MM.1S (cell line): ENCODE results near the gene EPB41.

Experiments used
- DNase-seq: peaks from one replicate; pipeline ENCODE4 v3.0.0-alpha.2; 2015
- H2AFZ ChIP-seq: fragments of 300-600 bp; sonication (generic); 2 replicates; pipeline ENCODE4 v1.6.0; 2016; ENCODE audit warnings: antibody characterized with exemption, low read length
- H3F3A ChIP-seq: fragments of 300-600 bp; sonication (generic); 2 replicates; pipeline ENCODE4 v1.6.1; 2016; ENCODE audit warnings: mild to moderate bottlenecking, antibody characterized with exemption, low read length, moderate library complexity, mixed read lengths; ENCODE audit not compliant: insufficient read depth
- H3K27ac ChIP-seq: fragments of 300-600 bp; sonication (generic); 2 replicates; pipeline ENCODE4 v1.5.1; 2016; ENCODE audit warnings: mild to moderate bottlenecking, low read length
- H3K27me3 ChIP-seq: fragments of 300-600 bp; sonication (generic); replicated peaks from 2 replicates; pipeline ENCODE4 v1.6.0; 2016; ENCODE audit warnings: low read length; ENCODE audit not compliant: insufficient read depth
- H3K36me3 ChIP-seq: fragments of 300-600 bp; sonication (generic); replicated peaks from 2 replicates; pipeline ENCODE4 v1.6.1; 2016; ENCODE audit warnings: mild to moderate bottlenecking, low read length, mixed read lengths; ENCODE audit not compliant: insufficient read depth
- H3K4me1 ChIP-seq: fragments of 300-600 bp; sonication (generic); 2 replicates; pipeline ENCODE4 v1.6.1; 2016; ENCODE audit warnings: low read length, mixed read lengths
- H3K4me2 ChIP-seq: fragments of 300-600 bp; sonication (generic); 2 replicates; pipeline ENCODE4 v1.6.0; 2016; ENCODE audit warnings: low read depth, low read length
- H3K4me3 ChIP-seq: fragments of 300-600 bp; sonication (generic); 2 replicates; pipeline ENCODE4 v1.5.1; 2016; ENCODE audit warnings: low read length, mixed read lengths
- H3K79me2 ChIP-seq: fragments of 300-600 bp; sonication (generic); 2 replicates; pipeline ENCODE4 v1.6.1; 2016; ENCODE audit warnings: mixed run types, low read length, mixed read lengths
- H3K9ac ChIP-seq: fragments of 300-600 bp; sonication (generic); 2 replicates; pipeline ENCODE4 v1.6.1; 2016; ENCODE audit warnings: low read length, mixed read lengths
- H3K9me2 ChIP-seq: fragments of 300-600 bp; sonication (generic); replicated peaks from 2 replicates; pipeline ENCODE4 v1.6.1; 2016; ENCODE audit warnings: mild to moderate bottlenecking, low read length, mixed read lengths; ENCODE audit not compliant: insufficient read depth
- H3K9me3 ChIP-seq: fragments of 300-600 bp; sonication (generic); replicated peaks from 2 replicates; pipeline ENCODE4 v1.6.1; 2016; ENCODE audit warnings: mild to moderate bottlenecking, low read length, mixed read lengths; ENCODE audit not compliant: insufficient read depth
- H4K20me1 ChIP-seq: fragments of 300-600 bp; sonication (generic); 2 replicates; pipeline ENCODE4 v1.6.1; 2016; ENCODE audit warnings: mild to moderate bottlenecking, low read length, moderate library complexity, mixed read lengths; ENCODE audit not compliant: insufficient read depth
- CTCF ChIP-seq: fragments of 300-600 bp; sonication (generic); IDR thresholded peaks from 2 replicates; pipeline ENCODE4 v1.5.1; 2016; ENCODE audit warnings: antibody characterized with exemption, low read length, mixed read lengths
- EZH2 ChIP-seq: fragments of 300-600 bp; sonication (generic); optimal IDR thresholded peaks from 2 replicates; pipeline ENCODE3; 2017; ENCODE audit warnings: low read depth, mild to moderate bottlenecking, antibody characterized with exemption, low read length, mixed read lengths
- EZH2phosphoT487 ChIP-seq: fragments of 300-600 bp; sonication (generic); IDR thresholded peaks from 2 replicates; pipeline ENCODE4 v1.6.1; 2018; ENCODE audit warnings: antibody characterized with exemption, low read length

The EPB41 gene

DNA sequence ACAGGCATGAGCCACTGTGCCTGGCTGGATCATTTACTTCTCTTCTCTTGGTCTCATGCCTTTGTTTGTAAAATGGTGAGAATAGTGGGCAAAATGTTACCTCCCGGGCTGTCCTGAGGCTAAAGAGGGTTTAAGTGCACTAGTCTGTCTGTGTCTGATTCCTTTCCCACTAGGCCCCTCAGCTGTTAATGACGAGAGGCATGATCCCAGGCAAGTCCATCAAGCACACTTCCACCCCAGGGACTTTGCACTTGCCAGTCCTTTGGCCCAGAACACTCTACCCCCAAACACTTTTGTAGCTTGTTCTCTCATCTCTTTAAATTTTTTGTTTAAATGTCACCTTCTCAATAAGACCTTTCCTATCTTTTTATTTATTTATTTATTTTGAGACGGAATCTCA lies 13.8 kb upstream of the EPB41 start:
- H2AFZ ChIP-seq: no peak overlapping the region
- no peak overlapping the region for H3K27ac ChIP-seq
- no peak overlapping the region for H3K4me2 ChIP-seq
- H3K79me2 ChIP-seq: peaks cover 71% of the 10 kb centered on the region
- H4K20me1 ChIP-seq: no peaks in the 10 kb centered on the region
- H3K36me3 ChIP-seq: no peaks in the 10 kb centered on the region
- no peaks in the 10 kb centered on the region for H3K9me2 ChIP-seq
- no peak overlapping the region for H3K9ac ChIP-seq
- no peak for DNase-seq
- H3F3A ChIP-seq: no peaks in the 10 kb centered on the region
- no peak overlapping the region for H3K4me3 ChIP-seq
- no peaks in the 10 kb centered on the region for H3K27me3 ChIP-seq
- H3K9me3 ChIP-seq: no peaks in the 10 kb centered on the region
- no peaks in the 10 kb centered on the region for H3K4me1 ChIP-seq
- TF ChIP-seq CTCF (no peak), EZH2 (no peak), EZH2phosphoT487 (no peak)

DNA sequence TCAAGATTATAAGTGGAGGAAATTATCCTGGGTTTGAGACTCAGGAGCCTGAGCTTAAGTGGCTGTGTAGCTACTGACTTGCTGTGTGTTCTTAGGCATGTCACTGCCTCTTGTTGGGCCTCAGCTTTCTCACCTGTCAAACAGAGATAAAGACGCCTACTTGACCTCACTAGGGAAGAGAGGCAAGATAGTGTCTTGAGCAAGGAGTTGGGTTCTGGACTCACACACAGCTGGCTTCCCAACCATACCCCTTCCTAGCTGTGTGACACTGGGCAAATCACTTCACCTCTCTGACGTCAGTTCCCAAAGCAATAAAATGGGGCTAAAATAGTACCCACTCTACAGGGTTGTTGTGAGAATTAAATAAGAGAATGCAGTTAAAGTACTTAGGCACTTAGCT lies 11.6 kb upstream of the EPB41 start:
- Histone ChIP-seq H3K9ac (no peak overlapping the region), H3K9me2 (no peaks in the 10 kb centered on the region), H3K79me2 (peaks cover 65% of the 10 kb centered on the region), H3K27me3 (no peaks in the 10 kb centered on the region), H3K4me3 (no peak overlapping the region), H3F3A (no peaks in the 10 kb centered on the region), H2AFZ (no peak overlapping the region), H3K36me3 (no peaks in the 10 kb centered on the region), H3K9me3 (no peaks in the 10 kb centered on the region), H4K20me1 (no peaks in the 10 kb centered on the region), H3K27ac (no peak overlapping the region), H3K4me1 (no peaks in the 10 kb centered on the region), H3K4me2 (no peak overlapping the region)
- DNase-seq: no peak
- no peak for TF ChIP-seq CTCF
- TF ChIP-seq EZH2phosphoT487: no peak
- no peak for TF ChIP-seq EZH2

- no peak overlapping the region for H3K27ac ChIP-seq
- H3F3A ChIP-seq: no peaks in the 10 kb centered on the region
- H3K4me3 ChIP-seq: no peak overlapping the region
- H3K9me2 ChIP-seq: no peaks in the 10 kb centered on the region
- no peak overlapping the region for H3K4me2 ChIP-seq
- no peak for DNase-seq
- H3K9me3 ChIP-seq: no peaks in the 10 kb centered on the region
- no peak overlapping the region for H2AFZ ChIP-seq
- no peaks in the 10 kb centered on the region for H3K36me3 ChIP-seq
- TF ChIP-seq CTCF: no peak
- TF ChIP-seq EZH2: no peak
- no peak for TF ChIP-seq EZH2phosphoT487
- H3K79me2 ChIP-seq: peaks cover 60% of the 10 kb centered on the region
- H3K9ac ChIP-seq: no peak overlapping the region
- no peaks in the 10 kb centered on the region for H3K4me1 ChIP-seq
- H3K27me3 ChIP-seq: no peaks in the 10 kb centered on the region
- H4K20me1 ChIP-seq: no peaks in the 10 kb centered on the region
Measured at GRCh38 chr1:28905921-28906666, 8.3 kb upstream of the EPB41 start.
